SK-N-SH (cell line): Measurements from ENCODE around the gene MAB21L3. TPM values are rescaled to one million over a fixed set of nuclear protein-coding genes. Genes with fewer than 3 reads are reported as not detected.

Experiments
- CTCF ChIA-PET: fragments of 300-600, 350-600 bp; formaldehyde crosslinking; extraction: SDS; loops from one replicate; lab custom pipeline; 2021; lab: Yijun Ruan, JAX
- POLR2A ChIA-PET: fragments of 350-600 bp; sonication (Branson Sonifier 250); formaldehyde crosslinking; extraction: SDS; loops from one replicate; lab custom pipeline; 2020; ENCODE audit warnings: antibody characterized with exemption, inconsistent platforms; lab: Yijun Ruan, JAX
- DNase-seq: peaks from one replicate; pipeline ENCODE4 v3.0.0; 2012
- H2AFZ ChIP-seq: fragments of 200-600 bp; sonication (generic); 2 replicates; pipeline ENCODE4 v1.8.1; 2016; ENCODE audit warnings: antibody characterized with exemption, mild to moderate bottlenecking, low read depth
- H3F3A ChIP-seq: fragments of 200-600 bp; sonication (generic); replicated peaks from 2 replicates; pipeline ENCODE3; 2016; ENCODE audit warnings: antibody characterized with exemption, mild to moderate bottlenecking; ENCODE audit not compliant: insufficient read depth
- H3K27ac ChIP-seq, 2 experiments: fragments of 200-500 bp in 1 of 2; fragments of 200-600 bp in 1 of 2; sonication (Bioruptor generic) in 1 of 2; sonication (generic), shearing (Covaris generic) in 1 of 2; 2 replicates each; pipeline versions ENCODE4 v1.5.1 to v1.6.1; 2014 to 2016; ENCODE audit warnings: low read depth in 2 of 2, inconsistent platforms in 1 of 2, low read length in 1 of 2, mild to moderate bottlenecking in 1 of 2, mixed read lengths in 1 of 2
- H3K27me3 ChIP-seq: fragments of 200-600 bp; sonication (generic), shearing (Covaris generic); 2 replicates; pipeline ENCODE4 v1.6.1; 2016; ENCODE audit warnings: mixed run types; ENCODE audit not compliant: insufficient read depth
- H3K36me3 ChIP-seq, 2 experiments: fragments of 200-500 bp in 1 of 2; fragments of 200-600 bp in 1 of 2; sonication (Bioruptor generic) in 1 of 2; sonication (generic) in 1 of 2; replicated peaks in 1 of 2; 2 replicates each; pipeline versions ENCODE3 to v1.5.1; 2014 to 2016; ENCODE audit warnings: low read length in 1 of 2, mild to moderate bottlenecking in 1 of 2; ENCODE audit not compliant: insufficient read depth in 2 of 2, control insufficient read depth in 1 of 2
- H3K4me1 ChIP-seq, 2 experiments: fragments of 200-500 bp in 1 of 2; fragments of 200-600 bp in 1 of 2; sonication (Bioruptor generic) in 1 of 2; sonication (generic), shearing (Covaris generic) in 1 of 2; 2 replicates each; pipeline versions ENCODE4 v1.5.1 to v1.6.1; 2014 to 2016; ENCODE audit warnings: low read depth in 1 of 2, low read length in 1 of 2, mixed run types in 1 of 2; ENCODE audit not compliant: insufficient read depth in 2 of 2, control insufficient read depth in 1 of 2
- H3K4me2 ChIP-seq: fragments of 200-600 bp; sonication (generic), shearing (Covaris generic); 2 replicates; pipeline ENCODE4 v1.6.1; 2017; ENCODE audit warnings: mixed run types
- H3K4me3 ChIP-seq, 2 experiments: fragments of 200-500 bp in 1 of 2; fragments of 200-600 bp in 1 of 2; sonication (Bioruptor generic) in 1 of 2; sonication (generic), shearing (Covaris generic) in 1 of 2; 2 replicates each; pipeline versions ENCODE4 v1.5.1 to v1.8.1; 2014 to 2016; ENCODE audit warnings: low read depth in 2 of 2, inconsistent platforms in 1 of 2, low read length in 1 of 2, mild to moderate bottlenecking in 1 of 2, mixed read lengths in 1 of 2, moderate library complexity in 1 of 2
- H3K79me2 ChIP-seq: fragments of 200-600 bp; sonication (generic); 2 replicates; pipeline ENCODE4 v1.8.1; 2017; ENCODE audit warnings: mild to moderate bottlenecking; ENCODE audit not compliant: insufficient read depth
- H3K9ac ChIP-seq: fragments of 200-600 bp; sonication (generic); 2 replicates; pipeline ENCODE4 v1.6.1; 2017; ENCODE audit warnings: mixed run types
- H3K9me2 ChIP-seq: fragments of 200-600 bp; sonication (generic); 2 replicates; pipeline ENCODE4 v1.6.1; 2017; ENCODE audit warnings: mixed run types
- H3K9me3 ChIP-seq: fragments of 200-600 bp; sonication (generic); 2 replicates; pipeline ENCODE4 v1.6.1; 2017; ENCODE audit warnings: mixed run types, mild to moderate bottlenecking, moderate library complexity
- H4K20me1 ChIP-seq: fragments of 200-600 bp; sonication (generic); 2 replicates; pipeline ENCODE4 v1.6.1; 2017; ENCODE audit warnings: mild to moderate bottlenecking, mixed run types; ENCODE audit not compliant: insufficient read depth
- CTCF ChIP-seq: fragments of 200-600 bp; sonication (generic); IDR thresholded peaks from 2 replicates; pipeline ENCODE4 v1.6.1; 2017; ENCODE audit warnings: antibody characterized with exemption, mild to moderate bottlenecking, moderate library complexity
- EP300 ChIP-seq, 2 experiments: IDR thresholded peaks; 2 replicates each; pipeline versions ENCODE4 v1.4.0 to v1.6.1; 2012; ENCODE audit warnings: borderline replicate concordance in 1 of 2, low read depth in 1 of 2, low read length in 1 of 2
- FOXJ3 ChIP-seq: sonication (generic); formaldehyde crosslinking; IDR thresholded peaks from 2 replicates; pipeline ENCODE4 v1.5.1; 2020; ENCODE audit warnings: mild to moderate bottlenecking, missing genetic modification reagents
- FOXM1 ChIP-seq: IDR thresholded peaks from 2 replicates; pipeline ENCODE4 v1.4.0; 2012; ENCODE audit warnings: low read depth, mild to moderate bottlenecking
- IRF3 ChIP-seq: fragments of 150-350 bp; IDR thresholded peaks from 2 replicates; pipeline ENCODE4 v1.6.1; 2016; ENCODE audit warnings: mild to moderate bottlenecking, low read depth, low read length
- MAX ChIP-seq: IDR thresholded peaks from 2 replicates; pipeline ENCODE4 v1.4.0; 2012; ENCODE audit warnings: low read depth
- MEF2A ChIP-seq: IDR thresholded peaks from 2 replicates; pipeline ENCODE4 v1.4.0; 2012; ENCODE audit warnings: low read depth, borderline replicate concordance
- MXI1 ChIP-seq: IDR thresholded peaks from 2 replicates; pipeline ENCODE4 v1.6.1; 2012; ENCODE audit warnings: mild to moderate bottlenecking, low read depth, low read length, improper control_type of control experiment
- REST ChIP-seq: IDR thresholded peaks from 2 replicates; pipeline ENCODE4 v1.6.1; 2012; ENCODE audit warnings: mild to moderate bottlenecking, low read depth, low read length, moderate library complexity
- RFX5 ChIP-seq: IDR thresholded peaks from 2 replicates; pipeline ENCODE4 v1.6.1; 2012; ENCODE audit warnings: mild to moderate bottlenecking, improper control_type of control experiment, low read length
- SIN3A ChIP-seq: IDR thresholded peaks from 2 replicates; pipeline ENCODE4 v1.6.1; 2012; ENCODE audit warnings: low read depth, mild to moderate bottlenecking, low read length, moderate library complexity, borderline replicate concordance
- SMC3 ChIP-seq: IDR thresholded peaks from 2 replicates; pipeline ENCODE4 v1.6.1; 2012; ENCODE audit warnings: low read depth, low read length, improper control_type of control experiment
- TCF12 ChIP-seq: IDR thresholded peaks from 2 replicates; pipeline ENCODE4 v1.4.0; 2012
- TEAD4 ChIP-seq: IDR thresholded peaks from 2 replicates; pipeline ENCODE4 v1.4.0; 2012; ENCODE audit warnings: mild to moderate bottlenecking, borderline replicate concordance; ENCODE audit not compliant: insufficient read depth
- YY1 ChIP-seq: IDR thresholded peaks from 2 replicates; pipeline ENCODE4 v1.4.0; 2012; ENCODE audit warnings: low read depth, mild to moderate bottlenecking
- WGBS: methylation state at CpG from one replicate; pipeline ENCODE4 v1.1.6; 2017; ENCODE audit warnings: low lambda C conversion rate; 5-methylcytosine and 5-hydroxymethylcytosine counted together
- polyA plus RNA-seq, 3 experiments: library from polyadenylated mRNA; depleted of rRNA; stranded (reverse); fragments of >200 nt; gene quantifications; 2 replicates each; pipeline ENCODE4 v1.2.3, GENCODE V29; 2012

MAB21L3 gene
- polyA plus RNA-seq, 1 of the 3 experiments (the other 2 are of a cell fraction), result not detected

GRCh38 chr1:116128664-116129063 is 17.5 kb downstream of the MAB21L3 start:
- CTCF ChIA-PET, result interaction anchor here (3.1 to 3.2 kb wide), 2 partner anchors 10 to 356 kb away, joined by 15 to 27 read pairs; no protein-coding TSS in a partner anchor
- WGBS, result 65% methylated on average over 3 of the region's 3 CpGs

More at GRCh38 chr1:116128664-116129063, 17.5 kb downstream of the MAB21L3 start:
- no peaks in the 10 kb centered on the region for H3K9me2 ChIP-seq
- POLR2A ChIA-PET, result no interaction called here
- H3K27ac ChIP-seq, result no peak overlapping the region
- H2AFZ ChIP-seq, result no peak overlapping the region
- no peak overlapping the region for H3K4me2 ChIP-seq
- no peak overlapping the region for H3K9ac ChIP-seq
- no peaks in the 10 kb centered on the region for H3K36me3 ChIP-seq
- H3K27me3 ChIP-seq, result peaks cover 10% of the 10 kb centered on the region; the same call in 1 of the 2 replicates
- TF ChIP-seq SMC3 (no peak), SIN3A (no peak), REST (no peak), MXI1 (no peak), RFX5 (no peak), YY1 (no peak), TCF12 (no peak), FOXM1 (no peak), MAX (no peak), TEAD4 (no peak), CTCF (no peak), FOXJ3 (CRISPR knock-in tag) (no peak), EP300 (IDR thresholded peaks at IDR 0.05; ENCODE audit: borderline replicate concordance in 1 of 2, low read depth in 1 of 2, low read length in 1 of 2) (no peak), IRF3 (no peak), MEF2A (no peak)
- TF ChIP-seq, all 33 proteins: peak for 0
- H3K9me3 ChIP-seq, result no peaks in the 10 kb centered on the region
- no peaks in the 10 kb centered on the region for H3K79me2 ChIP-seq
- H3F3A ChIP-seq, result no peaks in the 10 kb centered on the region
- H3K4me1 ChIP-seq, result peaks cover 0 to 5% of the 10 kb centered on the region in 2 experiments; a peak in 2 of 4 replicates
- no peak overlapping the region for H3K4me3 ChIP-seq
- no peak for DNase-seq
- H4K20me1 ChIP-seq, result no peaks in the 10 kb centered on the region
